Measurements from ENCODE around the gene PNMT. TPM values are rescaled to one million over a fixed set of nuclear protein-coding genes. Genes with fewer than 3 reads are reported as not detected.
A peak's percentile ranks its signal among the peaks of the same experiment; 100 is the strongest.
"Not testable (repeated sequence)": the region's sequence is repeated elsewhere in the genome, so short reads cannot be mapped to it uniquely, and the experiment has no call there.

The PNMT gene
- total RNA-seq, 4 donors from 2014 or later = 3.8 to 5.0 (median 4.7) TPM; not detected in 1

DNA sequence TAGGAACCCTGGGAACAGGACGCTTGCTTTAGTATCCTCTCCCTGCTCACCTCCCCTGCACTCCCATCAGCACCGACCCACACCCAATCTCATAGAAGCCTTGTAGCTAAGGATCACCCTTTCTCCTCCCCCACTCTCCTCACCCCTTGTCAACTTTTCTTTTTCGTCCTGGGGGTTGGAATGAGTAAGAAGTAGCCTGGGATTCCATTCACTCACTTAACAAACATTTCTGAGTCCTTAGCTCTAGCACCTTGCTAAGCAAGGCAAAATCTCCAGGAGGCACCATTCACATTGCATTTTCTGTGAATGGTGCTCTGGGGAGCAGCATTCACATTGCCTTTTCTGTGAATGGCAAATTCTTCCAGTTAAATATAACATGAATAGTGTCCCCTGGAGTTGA, 20.7 kb downstream of the PNMT start:
- intact Hi-C loops (cut with DNase I; ENCODE audit: low total_unique reads) = loop anchor here (10.0 kb wide), 1 partner anchor 54 kb away; the partner anchor contains the start of gene STARD3
- Histone ChIP-seq H3K27me3 (no peaks in the 10 kb centered on the region), H3K27ac (no peak overlapping the region), H3K36me3 (no peaks in the 10 kb centered on the region), H3K9me3 (no peaks in the 10 kb centered on the region), H3K4me3 (peak overlapping the region in 1 of 2 donors; percentile 64), H3K4me1 (peaks cover 0 to 6% of the 10 kb centered on the region in 2 donors)
- TF ChIP-seq, protein P1, sequence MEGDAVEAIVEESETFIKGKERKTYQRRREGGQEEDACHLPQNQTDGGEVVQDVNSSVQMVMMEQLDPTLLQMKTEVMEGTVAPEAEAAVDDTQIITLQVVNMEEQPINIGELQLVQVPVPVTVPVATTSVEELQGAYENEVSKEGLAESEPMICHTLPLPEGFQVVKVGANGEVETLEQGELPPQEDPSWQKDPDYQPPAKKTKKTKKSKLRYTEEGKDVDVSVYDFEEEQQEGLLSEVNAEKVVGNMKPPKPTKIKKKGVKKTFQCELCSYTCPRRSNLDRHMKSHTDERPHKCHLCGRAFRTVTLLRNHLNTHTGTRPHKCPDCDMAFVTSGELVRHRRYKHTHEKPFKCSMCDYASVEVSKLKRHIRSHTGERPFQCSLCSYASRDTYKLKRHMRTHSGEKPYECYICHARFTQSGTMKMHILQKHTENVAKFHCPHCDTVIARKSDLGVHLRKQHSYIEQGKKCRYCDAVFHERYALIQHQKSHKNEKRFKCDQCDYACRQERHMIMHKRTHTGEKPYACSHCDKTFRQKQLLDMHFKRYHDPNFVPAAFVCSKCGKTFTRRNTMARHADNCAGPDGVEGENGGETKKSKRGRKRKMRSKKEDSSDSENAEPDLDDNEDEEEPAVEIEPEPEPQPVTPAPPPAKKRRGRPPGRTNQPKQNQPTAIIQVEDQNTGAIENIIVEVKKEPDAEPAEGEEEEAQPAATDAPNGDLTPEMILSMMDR (IDR thresholded peaks at IDR 0.05) = no peak
- TF ChIP-seq POLR2A (IDR thresholded peaks at IDR 0.05) = no peak
- no peak for DNase-seq

DNA sequence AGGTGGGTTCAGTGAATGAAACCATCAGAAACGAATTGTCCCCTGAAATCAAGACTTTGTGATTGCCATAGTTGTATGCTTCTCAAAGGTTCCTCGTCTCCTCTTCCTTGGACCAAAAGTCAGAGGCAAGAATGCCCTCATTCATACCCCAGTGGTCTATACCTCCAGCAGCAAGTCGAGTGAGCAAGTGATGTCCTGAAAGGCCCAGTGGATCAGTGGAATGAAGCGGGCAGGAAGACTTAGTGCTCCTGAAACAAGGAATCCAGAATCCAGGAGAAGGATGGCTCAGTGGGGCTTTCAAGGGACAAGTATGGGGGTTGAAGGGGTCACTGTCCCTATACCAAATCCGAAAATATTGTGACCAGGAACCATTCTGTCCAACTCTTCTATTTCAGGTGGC, 26.3 kb downstream of the PNMT start:
- H3K36me3 ChIP-seq = no peaks in the 10 kb centered on the region
- H3K4me3 ChIP-seq = no peak overlapping the region
- no peaks in the 10 kb centered on the region for H3K27me3 ChIP-seq
- H3K27ac ChIP-seq = no peak overlapping the region
- H3K9me3 ChIP-seq = no peaks in the 10 kb centered on the region
- no peaks in the 10 kb centered on the region for H3K4me1 ChIP-seq
- intact Hi-C loops (cut with DNase I; ENCODE audit: low total_unique reads) = no loop called here
- no peak for TF ChIP-seq POLR2A (IDR thresholded peaks at IDR 0.05)
- TF ChIP-seq, protein P1 (IDR thresholded peaks at IDR 0.05) = no peak
- no peak for DNase-seq

DNA sequence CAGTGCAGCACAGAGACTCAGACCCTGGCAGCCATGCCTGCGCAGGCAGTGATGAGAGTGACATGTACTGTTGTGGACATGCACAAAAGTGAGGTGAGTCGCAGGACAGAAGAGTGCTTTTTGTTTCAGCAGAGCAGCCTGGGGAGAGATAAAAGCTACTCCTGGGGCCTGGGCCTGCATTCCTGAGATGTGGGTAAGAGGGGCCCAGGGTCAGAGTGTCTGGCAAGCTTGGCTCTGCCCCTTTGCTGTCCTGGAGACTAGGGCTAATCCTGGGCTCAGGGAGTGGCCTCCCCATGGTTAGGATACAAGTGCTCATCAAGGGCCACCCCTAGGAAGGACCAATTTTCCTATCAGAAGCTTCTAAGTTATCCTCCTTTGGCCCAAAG, 26.8 kb downstream of the PNMT start:
- intact Hi-C loops (cut with DNase I; ENCODE audit: low total_unique reads) = no loop called here
- Histone ChIP-seq H3K4me3 (no peak overlapping the region), H3K4me1 (no peaks in the 10 kb centered on the region), H3K9me3 (no peaks in the 10 kb centered on the region), H3K27ac (no peak overlapping the region), H3K27me3 (no peaks in the 10 kb centered on the region), H3K36me3 (no peaks in the 10 kb centered on the region)
- TF ChIP-seq, protein P1 (IDR thresholded peaks at IDR 0.05) = no peak
- no peak for TF ChIP-seq POLR2A (IDR thresholded peaks at IDR 0.05)
- DNase-seq = no peak

GRCh38 chr17:39696731-39697130, 28.5 kb downstream of the PNMT start:
- Histone ChIP-seq H3K36me3 (no peaks in the 10 kb centered on the region), H3K9me3 (no peaks in the 10 kb centered on the region), H3K4me3 (no peak overlapping the region), H3K27ac (no peak overlapping the region), H3K27me3 (no peaks in the 10 kb centered on the region), H3K4me1 (no peaks in the 10 kb centered on the region)
- DNase-seq = no peak
- TF ChIP-seq, protein P1 (IDR thresholded peaks at IDR 0.05) = no peak
- TF ChIP-seq POLR2A (IDR thresholded peaks at IDR 0.05) = no peak
- intact Hi-C loops (cut with DNase I; ENCODE audit: low total_unique reads) = no loop called here

DNA sequence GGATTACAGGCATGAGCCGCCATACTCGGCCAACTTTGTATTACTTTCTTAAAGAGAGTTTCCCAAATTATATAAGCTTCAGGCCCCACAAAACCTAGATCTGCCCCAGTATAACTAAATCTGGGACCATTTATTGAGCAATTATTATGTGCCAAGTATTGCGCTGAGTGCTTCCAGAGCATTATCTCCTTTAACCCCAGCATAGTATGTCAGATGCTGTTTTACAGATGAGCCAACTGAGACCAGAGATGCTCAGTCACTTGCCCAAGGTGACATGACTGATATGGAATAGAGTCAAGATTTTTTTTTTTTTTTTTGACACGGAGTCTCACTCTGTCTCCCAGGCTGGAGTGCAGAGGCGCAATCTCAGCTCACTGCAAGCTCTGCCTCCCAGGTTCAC, 29.7 kb downstream of the PNMT start:
- intact Hi-C loops (cut with DNase I; ENCODE audit: low total_unique reads) = no loop called here
- Histone ChIP-seq H3K9me3 (no peaks in the 10 kb centered on the region), H3K4me3 (no peak overlapping the region), H3K27me3 (no peaks in the 10 kb centered on the region), H3K27ac (no peak overlapping the region), H3K36me3 (no peaks in the 10 kb centered on the region), H3K4me1 (no peaks in the 10 kb centered on the region)
- TF ChIP-seq, protein P1 (IDR thresholded peaks at IDR 0.05) = no peak
- no peak for TF ChIP-seq POLR2A (IDR thresholded peaks at IDR 0.05)
- no peak for DNase-seq

GRCh38 chr17:39699157-39699817, 31.0 kb downstream of the PNMT start:
- Histone ChIP-seq H3K27ac (peak overlapping the region; percentile 75 to 81), H3K4me3 (peak overlapping the region; percentile 61 to 86)
- H3K36me3 ChIP-seq; H3K4me1 ChIP-seq; H3K27me3 ChIP-seq; DNase-seq; intact Hi-C loops (cut with DNase I; ENCODE audit: low total_unique reads); H3K9me3 ChIP-seq: not testable (repeated sequence)

Data from uterus (tissue), 4 donors.